ENCODE results near the gene MARCHF11. TPM values are rescaled to one million over a fixed set of nuclear protein-coding genes. Genes with fewer than 3 reads are reported as not detected.

The MARCHF11 gene
- total RNA-seq, 1 donor from 2014 or later, result not detected

DNA sequence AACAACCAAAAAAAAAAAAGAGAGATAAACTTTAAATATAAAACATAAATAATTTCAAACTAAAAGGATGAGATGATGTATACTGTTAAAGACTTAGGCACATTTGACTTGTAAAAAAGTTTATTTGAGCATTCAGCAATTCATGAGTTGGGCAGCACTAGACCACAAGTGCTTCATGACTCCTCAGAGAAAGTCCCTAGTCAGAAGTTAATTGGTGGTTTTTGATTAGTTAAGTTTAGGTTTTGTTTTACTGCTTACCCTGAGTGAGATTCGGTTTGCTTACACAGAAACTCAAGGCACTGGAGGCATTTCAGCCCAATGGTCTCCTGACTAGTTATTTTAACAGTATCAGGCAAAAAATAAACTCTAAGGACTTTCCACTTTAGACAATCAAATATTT, 129.2 kb downstream of the MARCHF11 start:
- H3K36me3 ChIP-seq (ENCODE audit: control insufficient read depth, insufficient read depth, low read length), result no peaks in the 10 kb centered on the region
- H3K4me3 ChIP-seq (ENCODE audit: low read depth, low read length), result no peak overlapping the region
- no peak for DNase-seq (ENCODE audit: low read depth)
- no peaks in the 10 kb centered on the region for H3K27me3 ChIP-seq (ENCODE audit: control insufficient read depth, insufficient read depth, low read length)
- TF ChIP-seq, protein P1, sequence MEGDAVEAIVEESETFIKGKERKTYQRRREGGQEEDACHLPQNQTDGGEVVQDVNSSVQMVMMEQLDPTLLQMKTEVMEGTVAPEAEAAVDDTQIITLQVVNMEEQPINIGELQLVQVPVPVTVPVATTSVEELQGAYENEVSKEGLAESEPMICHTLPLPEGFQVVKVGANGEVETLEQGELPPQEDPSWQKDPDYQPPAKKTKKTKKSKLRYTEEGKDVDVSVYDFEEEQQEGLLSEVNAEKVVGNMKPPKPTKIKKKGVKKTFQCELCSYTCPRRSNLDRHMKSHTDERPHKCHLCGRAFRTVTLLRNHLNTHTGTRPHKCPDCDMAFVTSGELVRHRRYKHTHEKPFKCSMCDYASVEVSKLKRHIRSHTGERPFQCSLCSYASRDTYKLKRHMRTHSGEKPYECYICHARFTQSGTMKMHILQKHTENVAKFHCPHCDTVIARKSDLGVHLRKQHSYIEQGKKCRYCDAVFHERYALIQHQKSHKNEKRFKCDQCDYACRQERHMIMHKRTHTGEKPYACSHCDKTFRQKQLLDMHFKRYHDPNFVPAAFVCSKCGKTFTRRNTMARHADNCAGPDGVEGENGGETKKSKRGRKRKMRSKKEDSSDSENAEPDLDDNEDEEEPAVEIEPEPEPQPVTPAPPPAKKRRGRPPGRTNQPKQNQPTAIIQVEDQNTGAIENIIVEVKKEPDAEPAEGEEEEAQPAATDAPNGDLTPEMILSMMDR (IDR thresholded peaks at IDR 0.05; ENCODE audit: insufficient read depth, low read length, poor library complexity, severe bottlenecking), result no peak

DNA sequence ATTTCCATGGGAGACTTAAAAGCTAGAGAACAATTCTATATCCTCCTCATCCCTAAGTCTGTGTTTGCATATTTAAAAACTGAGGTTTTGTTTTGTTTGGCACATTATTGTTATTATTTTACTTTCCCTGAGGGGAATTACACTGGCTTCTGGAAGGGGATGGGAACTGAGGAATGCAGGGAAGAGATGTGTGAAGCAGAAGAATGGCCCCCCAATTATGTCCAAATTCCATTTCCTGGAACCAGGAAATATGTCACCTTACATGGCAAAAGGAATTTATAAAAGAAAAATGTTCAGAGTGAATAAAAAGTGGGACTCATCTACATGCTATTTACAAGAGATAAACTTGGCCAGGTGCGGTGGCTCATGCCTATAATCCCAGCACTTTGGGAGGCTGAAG, 129.8 kb downstream of the MARCHF11 start:
- no peaks in the 10 kb centered on the region for H3K27me3 ChIP-seq (ENCODE audit: control insufficient read depth, insufficient read depth, low read length)

DNA sequence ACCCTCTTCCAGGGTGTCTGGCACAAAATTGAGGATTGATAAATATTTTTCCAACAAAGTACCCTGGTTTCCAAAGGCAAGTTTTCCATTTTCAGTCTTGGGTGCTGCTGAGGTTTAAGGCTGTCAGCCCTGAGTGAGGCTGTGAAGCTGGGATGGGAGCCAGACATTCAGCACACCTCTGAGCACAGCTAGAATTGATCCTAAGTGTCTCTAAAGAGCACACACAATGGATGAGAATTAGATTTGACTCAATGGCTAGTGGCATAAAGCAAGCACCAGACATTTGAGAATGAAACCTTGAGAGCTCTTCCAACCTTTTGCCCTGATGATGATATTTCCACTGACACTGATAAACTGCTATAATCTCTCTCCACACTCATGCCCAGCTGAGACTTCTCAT, 131.5 kb downstream of the MARCHF11 start:
- no peak for DNase-seq (ENCODE audit: low read depth)
- Histone ChIP-seq H3K36me3 (ENCODE audit: control insufficient read depth, insufficient read depth, low read length) (no peaks in the 10 kb centered on the region), H3K4me3 (ENCODE audit: low read depth, low read length) (no peak overlapping the region), H3K27me3 (ENCODE audit: control insufficient read depth, insufficient read depth, low read length) (no peaks in the 10 kb centered on the region)
- TF ChIP-seq, protein P1 (IDR thresholded peaks at IDR 0.05; ENCODE audit: insufficient read depth, low read length, poor library complexity, severe bottlenecking), result no peak

More for the DNA sequence above, 129.8 kb downstream of the MARCHF11 start:
- Histone ChIP-seq H3K36me3 (ENCODE audit: control insufficient read depth, insufficient read depth, low read length) (no peaks in the 10 kb centered on the region), H3K4me3 (ENCODE audit: low read depth, low read length) (no peak overlapping the region)
- no peak for DNase-seq (ENCODE audit: low read depth)
- TF ChIP-seq, protein P1 (IDR thresholded peaks at IDR 0.05; ENCODE audit: insufficient read depth, low read length, poor library complexity, severe bottlenecking), result no peak

DNA sequence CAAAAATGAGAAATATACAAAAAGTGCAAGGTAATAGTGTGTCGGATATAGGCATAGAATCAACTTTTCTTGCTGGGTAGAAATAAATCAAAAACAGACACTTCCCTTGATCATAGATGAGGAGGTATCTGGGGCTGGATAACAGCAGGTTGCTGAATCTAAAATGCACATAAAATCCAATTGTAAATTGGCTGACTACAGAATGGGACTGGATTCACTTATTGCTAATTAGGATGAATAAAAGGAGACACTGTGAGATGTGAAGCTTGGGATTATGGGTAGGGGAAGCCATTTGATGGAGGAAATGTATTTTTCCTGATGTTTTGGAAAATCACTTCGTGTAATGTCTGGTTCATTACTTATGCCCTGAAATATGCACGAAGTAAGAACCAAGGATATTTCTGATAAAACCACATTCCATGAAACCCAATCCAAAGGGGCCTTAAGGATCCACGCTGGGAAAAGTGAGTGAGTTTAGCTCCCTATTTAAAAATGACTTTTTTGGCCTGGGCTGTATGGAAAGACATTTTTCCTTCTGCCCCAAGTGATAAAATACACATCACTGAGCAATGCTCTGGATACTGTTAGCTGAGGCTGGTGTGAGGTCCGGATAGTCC, 136.1 kb downstream of the MARCHF11 start:
- TF ChIP-seq, protein P1 (IDR thresholded peaks at IDR 0.05; ENCODE audit: insufficient read depth, low read length, poor library complexity, severe bottlenecking), result no peak
- Histone ChIP-seq H3K27me3 (ENCODE audit: control insufficient read depth, insufficient read depth, low read length) (no peaks in the 10 kb centered on the region), H3K36me3 (ENCODE audit: control insufficient read depth, insufficient read depth, low read length) (no peaks in the 10 kb centered on the region), H3K4me3 (ENCODE audit: low read depth, low read length) (no peak overlapping the region)
- no peak for DNase-seq (ENCODE audit: low read depth)

DNA sequence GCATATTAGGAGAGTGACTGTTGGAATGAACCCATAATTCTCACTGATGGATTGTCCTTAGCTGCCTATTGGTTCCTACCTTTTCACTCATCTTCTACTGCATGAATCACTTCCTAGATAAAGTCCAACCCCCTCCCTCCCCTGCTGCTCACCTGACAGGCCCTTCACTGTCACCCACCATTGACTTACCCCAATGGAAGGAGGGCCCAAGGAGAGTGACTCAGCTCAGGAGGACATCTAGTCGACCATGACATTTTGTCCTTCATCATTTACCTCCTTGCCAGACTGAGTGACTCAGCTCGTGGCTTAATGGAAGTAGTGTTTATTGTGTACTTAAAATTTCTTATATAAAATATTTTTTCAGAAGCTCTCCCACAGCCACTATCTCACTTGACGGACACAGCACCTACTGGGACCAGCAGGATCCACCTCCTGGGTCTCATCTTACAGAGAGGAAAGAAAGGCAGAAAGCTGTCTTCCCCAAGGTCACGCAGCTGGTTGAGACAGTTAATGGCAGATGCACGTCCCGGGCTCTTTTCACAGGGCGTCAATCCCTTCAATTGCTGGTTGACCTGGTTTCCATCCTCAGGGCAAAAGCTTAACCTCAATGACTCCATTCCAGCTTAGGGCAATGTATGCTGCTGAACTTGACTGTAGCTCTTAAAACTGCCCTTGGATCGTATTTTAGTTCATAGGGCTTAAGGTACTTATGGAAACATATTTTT, 142.3 kb downstream of the MARCHF11 start:
- Histone ChIP-seq H3K27me3 (ENCODE audit: control insufficient read depth, insufficient read depth, low read length) (no peaks in the 10 kb centered on the region), H3K4me3 (ENCODE audit: low read depth, low read length) (no peak overlapping the region), H3K36me3 (ENCODE audit: control insufficient read depth, insufficient read depth, low read length) (no peaks in the 10 kb centered on the region)
- TF ChIP-seq, protein P1 (IDR thresholded peaks at IDR 0.05; ENCODE audit: insufficient read depth, low read length, poor library complexity, severe bottlenecking), result no peak
- no peak for DNase-seq (ENCODE audit: low read depth)
